Gastrocnemius medialis (tissue), 4 donors: ENCODE results near the gene RHBDL1. TPM values are rescaled to one million over a fixed set of nuclear protein-coding genes. Genes with fewer than 3 reads are reported as not detected.

ENCODE experiments used
- ATAC-seq, 2 donors: fragments of 150-250 bp; one replicate each; pipeline ENCODE4 v1.9.1; 2016
- DNase-seq, 2 donors: peaks; one replicate each; pipeline ENCODE4 v3.0.0-alpha.2; 2019
- H3K27ac ChIP-seq, 4 donors: fragments of 200-600 bp; sonication (generic); 1 replicate in 1 of 4; 2 replicates in 3 of 4; pipeline ENCODE4 v1.5.1; 2016 to 2018; ENCODE audit warnings: mild to moderate bottlenecking in 2 of 4, moderate library complexity in 1 of 4
- H3K27me3 ChIP-seq, 3 donors: fragments of 200-600 bp; sonication (generic) in 2 of 3; 1 replicate in 1 of 3; 2 replicates in 2 of 3; pipeline versions ENCODE4 v1.5.1 to v1.6.0; 2016 to 2019; ENCODE audit warnings: mild to moderate bottlenecking in 1 of 3, moderate library complexity in 1 of 3
- H3K36me3 ChIP-seq, 2 donors: fragments of 200-600 bp; sonication (generic) in 1 of 2; one replicate each; pipeline ENCODE4 v1.5.1; 2017 to 2018
- H3K4me1 ChIP-seq, 2 donors: fragments of 200-600 bp; sonication (generic) in 1 of 2; one replicate each; pipeline ENCODE4 v1.5.1; 2016 to 2017; ENCODE audit warnings: mild to moderate bottlenecking in 2 of 2
- H3K4me3 ChIP-seq, 4 donors: fragments of 200-600 bp; sonication (generic) in 3 of 4; 1 replicate in 1 of 4; 2 replicates in 3 of 4; pipeline ENCODE4 v1.5.1; 2016 to 2019; ENCODE audit warnings: mild to moderate bottlenecking in 2 of 4
- H3K9me3 ChIP-seq, 3 donors: fragments of 200-600 bp; sonication (generic) in 2 of 3; 1 replicate in 1 of 3; 2 replicates in 2 of 3; pipeline ENCODE4 v1.5.1; 2016 to 2019
- CTCF ChIP-seq, 5 experiments: fragments of 450-650 bp in 3 of 5; fragments of 200-600 bp in 2 of 5; sonication (generic) in 2 of 5; IDR thresholded peaks in 4 of 5; conservative IDR thresholded peaks in 1 of 5; 1 replicate in 4 of 5; 2 replicates in 1 of 5; pipeline ENCODE4 v1.5.1; 2016 to 2019; ENCODE audit warnings: antibody characterized with exemption in 5 of 5, mild to moderate bottlenecking in 3 of 5, moderate library complexity in 3 of 5
- POLR2A ChIP-seq, 2 donors: fragments of 450-650 bp; IDR thresholded peaks; one replicate each; pipeline ENCODE4 v1.6.1; 2017; ENCODE audit warnings: antibody characterized with exemption in 2 of 2, mild to moderate bottlenecking in 2 of 2, moderate library complexity in 2 of 2
- in situ Hi-C, 4 donors: fragments of 200-750 bp; cut with MboI; loops; one replicate each; pipeline versions ENCODE4 v1.15.0 to v1.8.0; 2017; ENCODE audit warnings: low sequenced_read_pairs in 4 of 4
- intact Hi-C: fragments of 100-400 bp; cut with DNase I; formaldehyde crosslinking; loops from one replicate; pipeline ENCODE4 v1.15.1; 2023; ENCODE audit warnings: low total_unique reads
- total RNA-seq, 4 donors: library from RNA; depleted of rRNA; stranded (reverse); fragments of >200 nt; gene quantifications; one replicate each; pipeline versions ENCODE4 v1.1.0 to v1.2.3, GENCODE V29; 2016

Gene RHBDL1
- total RNA-seq, 4 donors from 2014 or later, result 0.31 TPM; not detected in 3

GRCh38 chr16:637081-638018, 38.1 kb upstream of the RHBDL1 start:
- no peak for TF ChIP-seq POLR2A (IDR thresholded peaks at IDR 0.05)
- no peak for TF ChIP-seq CTCF (IDR thresholded peaks at IDR 0.05 in 4 of 5, conservative IDR thresholded peaks at IDR 0.05 in 1 of 5)
- Histone ChIP-seq H3K4me3 (peak overlapping the region; percentile 81 to 98 (median 96)), H3K9me3 (no peaks in the 10 kb centered on the region), H3K36me3 (peaks cover 0 to 8% of the 10 kb centered on the region in 2 donors), H3K4me1 (peaks cover 11 to 24% of the 10 kb centered on the region in 2 donors), H3K27me3 (no peaks in the 10 kb centered on the region), H3K27ac (peak overlapping the region; percentile 94 to 100 (median 98))
- in situ Hi-C loops (no loop called here), intact Hi-C loops (loop anchor here (1.0 to 2.0 kb wide), 3 partner anchors 24 to 111 kb away; partner anchors contain the start of gene CAPN15)
- DNase-seq (peak; percentile 87 to 93), ATAC-seq (no peak)

- ATAC-seq (no peak), DNase-seq (no peak)
- intact Hi-C loops, result no loop called here
- Histone ChIP-seq H3K27me3 (no peaks in the 10 kb centered on the region), H3K36me3 (peaks cover 0 to 8% of the 10 kb centered on the region in 2 donors), H3K27ac (peak overlapping the region; percentile 94 to 100 (median 98)), H3K9me3 (no peaks in the 10 kb centered on the region), H3K4me1 (peaks cover 15 to 29% of the 10 kb centered on the region in 2 donors), H3K4me3 (no peak overlapping the region)
- in situ Hi-C loops, result no loop called here
- TF ChIP-seq CTCF (IDR thresholded peaks at IDR 0.05 in 4 of 5, conservative IDR thresholded peaks at IDR 0.05 in 1 of 5), result no peak
- no peak for TF ChIP-seq POLR2A (IDR thresholded peaks at IDR 0.05)
These were observed 37.4 kb upstream of the RHBDL1 start for GRCh38 chr16:638034-638543.

DNA sequence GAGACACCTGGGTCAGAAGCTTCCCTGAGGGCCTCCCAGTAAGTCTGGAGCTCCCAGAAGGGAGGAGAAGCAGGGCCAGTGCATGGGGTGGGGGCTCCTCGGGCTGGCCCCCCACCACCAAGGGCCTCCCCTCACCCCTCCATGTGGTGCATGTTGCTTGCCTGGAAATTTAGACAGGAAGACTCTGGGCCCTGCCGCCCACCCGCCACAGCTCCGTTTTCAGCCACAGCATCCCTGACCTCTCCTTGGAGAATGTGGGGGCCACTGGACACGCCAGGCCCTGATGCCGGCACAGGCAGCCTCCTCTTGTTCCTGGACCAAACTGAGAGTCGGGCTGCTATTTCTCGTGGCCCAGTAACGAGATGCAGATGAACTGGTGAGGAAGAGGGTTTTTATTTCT, 36.6 kb upstream of the RHBDL1 start:
- no peak overlapping the region for H3K4me3 ChIP-seq
- H3K27ac ChIP-seq, result peak overlapping the region; percentile 29 to 100 (median 96)
- TF ChIP-seq POLR2A (IDR thresholded peaks at IDR 0.05) (no peak), CTCF (IDR thresholded peaks at IDR 0.05 in 4 of 5, conservative IDR thresholded peaks at IDR 0.05 in 1 of 5) (no peak)
- H3K27me3 ChIP-seq, result no peaks in the 10 kb centered on the region
- ATAC-seq (no peak), DNase-seq (no peak)
- H3K4me1 ChIP-seq, result peaks cover 20 to 36% of the 10 kb centered on the region in 2 donors
- no peaks in the 10 kb centered on the region for H3K9me3 ChIP-seq
- H3K36me3 ChIP-seq, result peaks cover 0 to 6% of the 10 kb centered on the region in 2 donors
- in situ Hi-C loops, result no loop called here
- intact Hi-C loops, result no loop called here

DNA sequence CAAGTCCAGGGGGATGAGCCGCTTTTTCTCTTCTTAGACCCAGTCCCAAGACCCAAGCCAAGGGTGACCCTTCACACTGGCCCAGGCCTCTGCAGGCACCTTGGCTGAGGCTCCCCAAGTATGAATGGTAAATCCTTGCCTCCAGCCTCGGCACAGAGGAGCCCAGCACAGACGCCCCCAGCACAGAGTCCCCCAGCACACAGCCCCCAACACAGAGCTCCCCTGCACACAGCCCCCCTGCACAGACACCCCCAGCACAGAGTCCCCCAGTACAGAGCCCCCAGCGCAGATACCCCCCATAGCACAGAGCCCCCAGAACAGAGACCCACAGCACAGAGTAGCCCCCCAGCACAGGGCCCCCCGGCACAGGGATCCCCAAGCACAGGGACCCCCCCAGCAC, 34.9 kb upstream of the RHBDL1 start:
- H3K36me3 ChIP-seq, result no peaks in the 10 kb centered on the region
- no peak for ATAC-seq
- no peak overlapping the region for H3K4me3 ChIP-seq
- in situ Hi-C loops (no loop called here), intact Hi-C loops (loop anchor here (10.0 kb wide), 1 partner anchor 406 kb away; the partner anchor contains the start of gene FAM234A)
- H3K27ac ChIP-seq, result peak overlapping the region; percentile 82 to 97 (median 92)
- peaks cover 22 to 46% of the 10 kb centered on the region in 2 donors for H3K4me1 ChIP-seq
- H3K27me3 ChIP-seq, result no peaks in the 10 kb centered on the region
- DNase-seq, result no peak
- TF ChIP-seq CTCF (IDR thresholded peaks at IDR 0.05 in 4 of 5, conservative IDR thresholded peaks at IDR 0.05 in 1 of 5) (no peak), POLR2A (IDR thresholded peaks at IDR 0.05) (no peak)
- no peaks in the 10 kb centered on the region for H3K9me3 ChIP-seq
